Stimulated activated CD8-positive, alpha-beta memory T cell treated with anti-CD3 and anti-CD28 coated beads, Interleukin-12 subunit alpha, Interleukin-12 subunit beta, amount 100 ng/mL, for 1 hour (primary cell): Measurements from ENCODE around the gene ST6GALNAC4.

Experiments used
- DNase-seq: peaks from one replicate; pipeline ENCODE4 v3.0.0-alpha.2; 2020; ENCODE audit warnings: low read depth

The ST6GALNAC4 gene

DNA sequence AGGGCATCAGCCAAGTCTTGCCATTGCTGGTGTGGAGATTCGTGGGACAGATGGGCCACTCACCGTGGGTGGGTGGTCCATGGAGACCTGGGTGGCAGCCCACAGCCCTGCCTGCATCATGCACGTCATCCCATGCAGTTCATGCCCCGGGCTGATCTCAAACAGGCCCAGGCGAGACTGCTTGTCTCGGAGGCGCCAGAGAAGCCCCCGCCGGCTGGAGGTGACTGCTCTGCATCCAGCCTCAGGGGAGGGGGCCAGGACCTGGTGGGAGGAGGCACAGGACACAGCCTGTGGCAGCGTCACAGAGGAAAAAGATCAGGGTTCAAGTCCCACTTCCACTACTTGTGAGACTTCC lies 12.8 kb upstream of the ST6GALNAC4 start:
- DNase-seq: no peak

DNA sequence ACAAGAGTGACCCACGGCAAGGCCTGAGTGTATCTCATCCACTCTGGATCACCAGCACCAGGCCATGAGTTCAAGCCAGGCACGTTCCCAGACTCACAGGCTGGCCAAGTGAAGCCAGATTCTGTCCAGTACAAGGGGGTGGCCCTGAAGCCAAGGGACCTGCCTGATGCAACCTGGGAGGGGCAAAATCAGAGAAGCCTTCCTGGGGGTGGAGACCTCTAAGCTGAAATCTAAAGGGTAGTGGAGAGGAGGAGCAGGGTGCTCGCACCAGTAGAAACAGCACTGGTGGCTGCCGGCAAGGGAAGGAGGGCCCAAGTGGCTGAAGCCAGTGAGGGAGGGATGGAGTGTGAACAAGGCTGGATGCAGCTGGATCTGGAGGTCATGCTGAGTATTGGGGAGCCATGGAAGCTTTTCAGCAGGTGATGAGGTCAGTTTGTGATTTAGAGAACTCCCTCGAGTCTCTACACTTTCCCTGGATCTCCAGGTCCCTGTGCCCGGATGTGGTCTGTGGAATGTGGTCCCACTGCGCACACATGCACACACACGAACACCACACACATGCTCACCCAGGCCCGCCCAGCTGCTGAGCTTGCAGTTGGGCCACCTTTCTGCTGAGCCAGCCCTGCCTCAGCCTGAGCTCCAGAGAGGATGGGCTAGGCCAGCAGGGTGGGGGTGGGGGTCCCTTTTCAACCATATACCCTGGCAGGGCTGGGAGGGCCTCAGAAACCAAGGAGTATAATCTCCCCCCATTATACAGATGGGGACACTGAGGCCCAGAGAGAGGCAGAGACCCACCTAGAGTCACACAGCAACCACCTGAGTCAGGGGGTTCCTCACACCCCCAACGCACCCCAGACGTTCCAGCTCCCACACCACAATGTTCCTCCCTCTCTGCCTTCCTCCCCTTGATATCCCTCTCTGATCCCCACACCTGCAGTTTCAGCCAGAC lies 12.1 kb upstream of the ST6GALNAC4 start:
- DNase-seq: no peak

DNA sequence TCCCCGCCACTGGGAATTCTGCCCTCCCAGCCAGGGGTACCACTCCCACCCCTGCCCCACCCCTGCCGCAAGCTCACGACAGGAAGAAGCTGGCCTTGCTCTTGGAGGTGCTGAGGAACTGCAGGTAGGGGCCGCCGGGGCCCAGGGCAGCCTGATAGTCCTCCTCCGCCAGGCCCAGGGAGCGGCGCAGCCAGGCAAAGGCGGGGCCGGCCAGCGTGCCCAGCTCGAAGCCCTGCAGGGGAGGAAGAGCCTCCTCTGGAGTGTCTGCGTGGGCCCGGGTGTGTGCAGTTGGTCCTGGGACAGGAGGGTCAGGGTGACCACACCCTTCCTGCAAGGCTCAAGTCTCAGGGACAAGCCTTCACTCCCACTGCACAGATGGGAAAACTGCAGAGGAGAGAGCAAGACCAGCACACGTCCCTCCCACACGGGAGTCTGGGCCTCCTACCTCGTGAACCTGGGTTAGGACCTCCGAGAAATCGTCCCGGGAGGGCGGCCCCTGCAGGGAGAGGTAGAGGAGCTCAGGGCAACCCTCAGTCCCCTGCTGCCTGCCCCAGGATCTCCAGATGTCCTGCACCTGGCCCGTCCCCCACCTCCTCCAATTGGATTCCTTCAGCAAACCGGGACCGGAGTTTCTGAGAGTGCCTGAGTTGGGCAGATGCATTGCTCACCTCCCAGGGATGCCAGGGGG lies 11.3 kb upstream of the ST6GALNAC4 start:
- DNase-seq: no peak

DNA sequence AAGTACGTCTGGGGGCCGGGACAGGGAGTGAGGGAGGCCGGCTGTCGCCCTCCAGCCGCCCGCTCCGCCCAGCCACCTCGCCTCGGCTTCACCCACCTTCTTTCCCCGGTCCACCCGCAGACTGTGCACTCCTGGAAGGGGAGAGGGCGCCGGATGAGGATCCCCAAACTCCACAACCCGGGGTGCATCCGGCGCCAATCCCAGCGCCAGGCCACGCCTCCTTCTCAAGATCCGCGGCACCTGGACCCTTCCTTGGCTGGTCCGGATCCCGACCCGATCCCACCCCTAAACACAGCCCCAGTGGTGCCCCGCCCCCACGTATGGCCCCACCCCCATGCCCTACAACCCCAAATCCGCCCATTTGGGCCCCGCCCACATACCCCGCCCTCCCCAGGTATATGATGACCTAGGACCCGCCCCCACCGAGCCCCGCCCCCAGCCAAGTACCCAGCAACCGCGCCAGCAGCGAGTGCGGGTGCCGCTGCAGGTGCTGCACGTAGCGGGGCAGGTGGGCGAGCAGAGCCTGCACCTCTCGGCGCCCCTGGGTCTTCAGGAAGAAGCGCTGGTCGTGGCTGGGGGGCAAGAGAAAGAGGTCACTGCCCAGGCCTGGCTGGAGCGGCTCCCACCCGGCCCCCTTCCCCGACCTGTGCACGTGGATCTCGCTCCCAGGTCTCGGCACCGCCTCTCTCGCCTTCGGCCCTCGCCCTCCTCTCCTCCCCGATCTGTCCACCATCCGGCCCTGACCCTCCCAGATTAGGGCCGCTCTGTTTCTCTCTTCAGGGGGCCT lies 10.6 kb upstream of the ST6GALNAC4 start:
- DNase-seq: peak; percentile 55

DNA sequence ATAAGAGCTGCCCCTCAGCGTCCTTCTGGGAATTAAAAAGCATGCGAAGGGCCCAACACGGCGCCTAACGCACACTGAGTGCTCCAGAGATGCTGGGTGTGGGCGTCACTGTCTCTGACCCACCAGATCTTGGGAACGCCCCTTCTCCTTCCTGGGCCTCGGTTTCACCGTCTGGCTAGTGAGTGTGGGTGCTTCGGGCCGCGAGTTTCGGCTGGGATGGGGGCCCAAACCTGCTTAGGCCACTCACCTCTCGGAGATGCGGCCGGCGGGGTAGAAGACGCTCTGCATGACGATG lies 10.0 kb upstream of the ST6GALNAC4 start:
- DNase-seq: no peak

DNA sequence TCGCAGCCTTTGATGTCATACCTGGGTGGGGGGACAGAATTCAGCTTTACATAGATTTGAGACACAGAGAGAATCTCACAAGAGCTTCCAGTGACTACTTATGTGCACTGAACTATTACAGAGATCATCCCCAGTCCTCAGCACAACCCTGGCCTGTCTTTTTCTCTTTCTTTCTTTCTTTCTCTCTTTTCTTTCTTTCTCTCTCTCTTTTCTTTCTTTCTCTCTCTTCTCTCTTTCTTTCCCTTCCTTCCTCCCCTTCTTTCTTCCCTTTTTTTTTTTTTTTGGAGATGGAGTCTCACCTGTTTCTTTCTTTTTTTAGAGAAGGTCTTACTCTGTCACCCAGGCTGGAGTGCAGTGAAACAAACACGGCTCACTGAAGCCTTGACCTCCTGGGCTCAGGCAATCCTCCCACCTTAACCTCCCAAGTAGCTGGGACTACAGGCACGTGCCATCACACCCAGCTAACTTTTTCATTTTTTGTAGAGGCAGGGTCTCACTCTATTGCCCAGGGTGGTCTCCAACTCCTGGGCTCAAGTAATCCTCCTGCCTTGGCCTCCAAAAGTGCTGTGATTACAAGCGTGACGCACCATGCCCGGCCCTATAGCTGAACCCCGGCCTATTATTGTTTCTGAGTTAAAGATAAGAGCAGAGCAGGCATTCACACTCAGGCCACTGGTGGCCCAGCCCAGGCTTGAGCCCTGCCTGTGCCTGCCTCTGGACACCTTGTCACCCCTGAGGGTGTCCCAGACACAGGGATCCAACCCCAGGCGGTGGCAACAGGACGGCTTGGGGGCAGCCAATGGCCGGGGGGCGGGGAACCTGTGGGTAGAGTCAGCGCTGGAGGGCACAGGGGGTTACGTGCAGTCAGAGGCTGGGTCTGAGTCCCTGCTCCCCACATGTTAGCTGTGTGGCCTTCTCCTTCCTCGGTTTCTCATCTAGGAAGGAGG lies 9.4 kb upstream of the ST6GALNAC4 start:
- DNase-seq: no peak

DNA sequence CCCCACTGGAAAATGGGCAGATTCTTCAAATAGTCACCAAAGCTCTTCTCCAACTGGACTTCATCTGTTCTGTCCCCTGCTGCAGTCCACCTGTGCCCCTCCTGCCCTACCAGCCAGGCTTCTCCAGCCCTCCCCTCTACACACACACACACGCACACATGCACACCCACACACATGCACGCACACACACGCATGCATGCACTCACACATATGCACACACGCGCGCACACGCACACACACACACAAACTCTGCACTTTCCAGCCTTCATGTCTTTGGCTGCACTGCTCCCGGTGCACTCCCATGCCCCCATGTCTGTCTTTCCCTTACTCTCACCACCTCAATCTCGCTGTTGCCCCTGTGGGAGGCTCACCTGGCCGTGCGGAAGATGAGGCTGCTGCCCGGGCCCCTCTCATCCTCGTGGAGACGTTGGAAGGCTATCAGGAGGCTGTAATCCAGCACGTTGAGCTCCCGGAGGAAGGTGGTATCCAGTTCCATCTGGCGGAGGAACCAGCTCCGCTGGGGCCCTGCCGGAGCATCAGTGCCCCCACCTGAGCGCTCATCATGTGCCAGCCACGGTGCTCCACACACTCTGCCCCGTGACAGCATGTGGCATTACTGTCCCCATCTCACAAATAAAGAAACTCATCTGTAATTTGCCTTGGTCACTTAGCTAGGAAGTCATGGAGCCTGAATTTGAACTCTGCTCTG lies 8.0 kb upstream of the ST6GALNAC4 start:
- DNase-seq: no peak

DNA sequence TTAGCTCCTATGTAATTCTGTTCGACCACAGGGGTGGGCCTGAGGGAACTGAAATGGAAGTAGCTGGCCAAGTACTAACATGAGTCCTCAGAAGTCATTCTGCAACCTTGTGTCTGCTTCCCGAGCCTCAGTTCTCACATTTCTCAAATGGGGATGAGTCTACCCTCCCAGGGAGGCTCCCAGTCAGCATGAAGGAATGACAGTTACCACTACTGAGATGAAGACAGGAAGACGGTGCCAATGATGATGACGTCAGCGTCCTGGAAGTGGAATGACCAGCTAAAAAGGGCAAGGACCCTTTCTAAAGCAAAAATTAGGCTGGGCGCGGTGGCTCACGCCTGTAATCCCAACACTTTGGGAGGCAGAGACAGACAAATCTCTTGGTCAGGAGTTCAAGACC lies 6.9 kb upstream of the ST6GALNAC4 start:
- no peak for DNase-seq

DNA sequence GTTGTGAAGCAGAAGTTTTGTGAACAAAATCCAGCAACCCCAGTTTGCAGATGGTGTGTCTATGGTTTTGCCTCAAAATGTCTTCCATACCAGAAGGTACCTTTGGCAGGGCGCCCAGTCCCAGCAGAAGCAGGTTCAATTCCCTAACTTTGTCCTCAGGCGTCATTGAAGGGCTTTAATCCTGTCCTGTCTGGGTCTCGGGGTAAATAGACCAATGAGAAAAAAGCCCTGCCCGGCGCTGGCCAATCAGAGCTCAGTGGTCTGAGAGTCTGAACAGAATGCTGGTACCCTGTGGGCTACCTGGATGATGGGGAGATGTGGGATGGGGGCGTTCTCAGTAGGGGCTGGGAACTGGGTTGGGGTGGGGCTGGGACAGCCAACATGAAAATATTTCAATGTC lies 6.2 kb upstream of the ST6GALNAC4 start:
- no peak for DNase-seq

DNA sequence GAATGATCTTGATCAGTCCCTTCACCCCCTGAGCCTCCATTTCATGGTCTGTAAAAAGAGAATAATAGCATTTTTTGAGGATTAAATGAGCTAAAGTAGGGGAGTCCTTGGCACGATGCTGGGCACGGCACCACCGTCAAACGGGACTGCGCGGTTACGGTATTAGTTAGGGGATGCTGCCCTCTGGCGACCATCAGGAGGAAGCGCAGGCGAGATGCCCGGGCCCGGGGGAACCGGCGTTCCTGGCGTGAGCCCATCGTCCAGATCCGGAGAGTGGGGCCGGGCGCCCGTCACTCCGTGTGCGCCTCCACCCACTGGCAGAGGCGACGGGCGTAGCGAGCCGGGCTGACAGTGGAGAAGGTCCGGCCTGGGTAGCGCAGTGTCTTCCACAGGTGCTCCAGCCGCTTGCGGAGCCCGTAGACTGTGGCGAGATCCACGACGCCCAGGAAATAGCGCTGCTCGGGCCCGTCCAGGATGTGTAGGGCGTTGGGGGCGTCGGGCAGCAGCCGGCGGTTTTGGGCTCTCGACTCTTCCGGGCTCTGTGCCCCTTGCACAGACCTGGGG lies 4.8 kb upstream of the ST6GALNAC4 start:
- DNase-seq: peak; percentile 68

DNA sequence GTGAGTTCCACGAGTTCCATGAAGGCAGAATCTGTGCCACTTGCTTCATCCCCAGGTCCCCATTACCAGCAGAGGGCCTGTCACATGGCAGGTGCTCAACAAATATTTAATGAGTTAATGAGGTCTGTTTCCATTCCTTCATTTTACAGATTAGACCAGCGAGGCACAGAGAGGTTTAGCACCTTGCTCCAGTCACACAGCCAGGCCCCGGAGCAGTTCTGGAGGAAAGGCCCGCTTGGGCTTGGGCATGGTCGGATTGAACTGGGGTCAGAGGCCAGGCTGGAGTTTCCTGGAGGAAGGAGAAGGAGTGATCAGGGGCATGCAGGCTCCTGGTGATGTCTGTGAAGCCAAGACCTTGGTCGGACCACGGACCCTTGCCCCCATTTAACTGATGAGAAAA lies 4.0 kb upstream of the ST6GALNAC4 start:
- DNase-seq: no peak

DNA sequence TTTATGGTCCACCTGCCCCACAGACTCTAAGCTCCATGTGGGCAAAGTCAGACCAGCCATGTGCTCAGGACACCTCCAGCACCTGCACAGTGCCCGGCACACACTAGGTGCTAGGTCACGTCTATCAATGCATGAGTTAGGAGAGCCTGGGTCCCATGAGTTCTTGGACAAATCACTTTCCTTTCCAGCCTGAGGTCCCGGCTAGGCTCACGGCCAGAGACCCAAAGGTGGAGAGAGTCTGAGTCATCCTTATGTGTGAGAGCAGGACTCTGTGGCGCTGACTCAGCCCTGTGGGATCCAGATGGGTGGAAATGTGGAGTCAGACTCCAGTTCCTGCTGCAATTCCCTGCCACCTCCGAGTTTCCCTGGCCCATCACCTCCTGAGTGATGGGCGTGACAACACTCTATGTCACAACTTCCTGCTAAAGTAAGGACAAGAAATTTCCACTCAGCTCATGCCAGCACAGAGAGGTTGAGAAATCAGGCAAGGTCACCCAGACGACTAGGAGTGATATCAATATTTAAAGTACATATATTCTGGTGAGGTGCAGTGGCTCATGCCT lies 2.5 kb upstream of the ST6GALNAC4 start:
- no peak for DNase-seq

DNA sequence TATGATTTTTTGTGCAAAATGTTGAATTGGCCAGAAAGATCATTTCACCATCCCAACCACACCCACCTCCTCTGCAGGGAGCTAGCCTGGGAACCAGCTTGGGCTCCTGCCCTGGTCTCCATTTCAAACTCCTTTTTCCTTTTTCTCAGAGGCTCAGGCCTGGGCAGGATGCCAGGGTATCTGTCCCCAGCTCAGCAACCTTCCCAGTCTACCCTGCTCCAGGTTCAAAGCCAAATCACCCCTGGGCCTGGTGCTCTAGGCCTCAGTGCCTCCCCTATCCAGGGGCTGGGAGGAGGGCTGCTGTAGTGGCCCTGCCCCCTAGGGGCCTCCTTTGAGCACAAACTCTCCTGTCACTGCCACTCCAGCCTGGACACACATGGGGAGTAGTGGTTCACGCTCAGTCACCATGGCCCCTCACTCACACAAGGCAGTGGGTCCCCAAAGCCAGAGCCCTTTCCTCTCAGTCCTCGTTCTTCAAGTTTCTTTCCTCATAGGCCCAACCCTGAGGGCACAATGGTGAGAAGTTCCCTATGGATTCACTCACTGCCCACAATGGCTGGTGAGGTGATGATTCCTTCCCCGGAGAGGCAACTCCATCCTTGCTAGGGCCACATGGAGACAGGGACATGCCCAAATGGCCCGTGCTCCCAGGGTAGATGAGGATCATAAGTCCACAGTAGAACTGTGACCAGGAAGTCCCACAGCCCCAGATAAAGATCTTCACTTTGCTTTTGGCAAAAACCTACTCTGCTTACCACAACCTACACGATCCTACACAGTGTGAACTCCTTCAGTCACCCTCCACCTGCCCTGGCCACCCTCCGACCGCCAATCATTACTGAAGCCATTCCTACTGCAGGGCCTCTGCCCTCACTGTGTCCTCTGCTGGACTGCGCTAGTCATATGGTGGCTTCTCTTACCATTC lies 1.6 kb upstream of the ST6GALNAC4 start:
- DNase-seq: no peak

DNA sequence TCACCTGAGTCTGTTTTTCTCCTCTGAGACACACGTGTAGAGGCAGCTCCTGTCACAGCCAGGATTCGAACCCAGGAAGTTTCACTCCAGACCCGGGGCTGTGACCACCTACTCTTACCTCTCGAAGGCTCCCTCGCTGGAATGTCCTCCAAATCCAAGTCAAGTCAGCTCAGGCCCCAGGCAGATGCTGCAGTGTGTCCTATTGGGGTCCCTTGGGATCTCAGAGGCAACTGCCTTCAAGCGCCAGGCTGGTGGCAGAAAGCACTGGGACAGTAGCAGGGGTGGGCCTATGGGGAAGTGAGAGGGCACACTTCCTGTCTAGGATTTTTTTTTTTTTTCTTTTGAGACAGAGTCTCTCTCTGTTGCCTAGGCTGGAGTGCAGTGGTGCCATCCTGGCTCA lies 762 bp upstream of the ST6GALNAC4 start:
- no peak for DNase-seq

DNA sequence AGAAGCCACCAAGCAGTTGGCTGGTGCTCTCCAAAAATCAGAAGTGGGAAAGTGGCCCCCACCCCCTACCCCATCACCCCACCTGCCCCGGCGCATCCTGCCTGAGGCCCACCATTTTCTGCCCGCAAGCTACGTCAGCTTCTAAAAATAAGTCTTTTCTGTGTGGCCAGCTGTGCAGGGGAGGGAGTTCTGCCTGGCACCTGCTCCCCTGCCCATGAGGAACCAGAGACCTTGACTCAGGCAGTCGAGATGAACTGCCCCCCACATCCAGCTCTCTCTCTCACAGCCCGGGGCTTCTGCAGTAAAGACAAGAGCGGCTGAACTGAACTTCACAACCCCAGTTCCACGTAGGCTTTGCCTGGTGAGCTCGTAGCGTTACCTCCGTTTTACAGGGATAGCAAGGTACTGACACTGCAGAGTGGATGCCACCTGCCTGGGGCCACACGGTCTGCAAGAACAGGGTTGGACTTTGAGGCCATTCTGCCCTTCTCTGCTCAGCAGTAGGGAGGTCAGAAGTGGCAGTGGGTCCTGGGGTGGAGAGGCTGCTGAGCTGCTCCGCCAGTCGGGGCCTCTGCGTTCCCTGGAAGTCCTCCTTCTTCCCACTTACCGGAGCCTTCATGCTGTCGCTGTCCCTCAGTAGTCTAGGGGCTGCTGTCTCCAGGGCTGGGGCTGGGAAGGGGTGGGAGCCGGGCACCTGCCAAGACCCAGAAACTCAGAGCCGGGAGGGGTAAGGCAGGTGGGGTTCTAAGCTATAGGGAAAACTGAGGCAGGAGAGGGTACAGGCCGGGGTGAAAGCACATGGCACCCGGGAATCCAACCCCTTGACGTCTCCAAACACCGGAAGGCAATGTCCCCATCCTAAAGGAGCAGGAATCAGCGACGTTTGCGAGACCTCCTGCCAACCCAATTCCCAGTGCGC lies 781 bp downstream of the ST6GALNAC4 start:
- DNase-seq: no peak

DNA sequence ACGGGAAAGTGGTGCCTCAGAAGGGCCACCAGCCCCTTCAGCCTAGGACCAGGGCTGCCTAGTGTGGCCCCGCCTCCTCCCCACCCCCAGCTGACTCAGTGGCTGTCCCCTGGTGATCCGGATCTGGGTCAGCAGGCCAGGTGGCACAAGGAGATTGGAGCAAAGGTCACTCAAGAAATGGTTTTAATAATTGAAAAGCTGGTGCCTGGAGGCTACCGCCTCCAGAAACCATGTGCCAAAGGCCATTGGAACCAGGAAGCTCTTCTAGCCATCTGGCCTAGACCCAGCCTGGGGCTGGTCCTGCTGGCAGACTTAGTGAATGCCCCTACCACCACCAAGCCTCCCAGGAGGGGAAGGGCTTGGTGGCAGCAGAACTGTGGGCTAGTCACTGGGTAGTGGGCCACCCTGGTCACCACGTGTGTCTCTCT lies 1.5 kb downstream of the ST6GALNAC4 start:
- DNase-seq: no peak

DNA sequence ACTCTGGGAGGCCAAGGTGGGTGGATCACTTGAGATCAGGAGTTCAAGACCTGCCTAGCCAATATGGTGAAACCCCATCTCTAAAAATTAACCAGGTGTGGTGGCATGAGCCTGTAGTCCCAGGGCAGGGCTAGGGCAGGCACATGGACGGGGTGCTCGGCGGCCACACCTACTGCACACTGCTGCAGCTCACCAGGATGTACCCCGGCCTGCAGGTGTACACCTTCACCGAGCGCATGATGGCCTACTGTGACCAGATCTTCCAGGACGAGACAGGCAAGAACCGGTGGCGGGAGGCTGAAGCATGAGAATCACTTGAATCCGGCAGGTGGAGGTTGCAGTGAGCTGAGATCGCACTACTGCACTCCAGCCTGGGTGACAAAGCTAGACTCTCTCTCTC lies 3.2 kb downstream of the ST6GALNAC4 start:
- no peak for DNase-seq

DNA sequence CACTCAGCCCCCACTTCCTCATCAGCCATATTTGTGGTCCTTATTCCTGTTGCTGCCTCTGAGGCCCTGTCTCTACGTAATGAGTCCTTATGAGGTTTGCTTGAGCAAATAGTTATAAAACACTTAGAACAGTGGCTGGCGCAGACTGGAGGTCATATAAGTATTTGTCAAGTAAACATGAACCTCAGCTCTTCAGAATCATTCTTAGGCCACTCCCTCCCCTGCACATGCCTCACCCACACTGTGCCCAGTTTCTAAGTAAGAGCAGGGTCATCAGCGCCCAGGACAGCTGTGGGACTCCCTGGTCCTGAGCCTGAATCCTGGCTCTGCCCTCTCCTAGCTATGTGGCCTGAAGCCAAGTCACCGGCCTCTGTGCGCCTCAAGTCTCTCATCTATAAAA lies 4.0 kb downstream of the ST6GALNAC4 start:
- no peak for DNase-seq
